ENCODE measurements around the gene CDH8.

The CDH8 gene

DNA sequence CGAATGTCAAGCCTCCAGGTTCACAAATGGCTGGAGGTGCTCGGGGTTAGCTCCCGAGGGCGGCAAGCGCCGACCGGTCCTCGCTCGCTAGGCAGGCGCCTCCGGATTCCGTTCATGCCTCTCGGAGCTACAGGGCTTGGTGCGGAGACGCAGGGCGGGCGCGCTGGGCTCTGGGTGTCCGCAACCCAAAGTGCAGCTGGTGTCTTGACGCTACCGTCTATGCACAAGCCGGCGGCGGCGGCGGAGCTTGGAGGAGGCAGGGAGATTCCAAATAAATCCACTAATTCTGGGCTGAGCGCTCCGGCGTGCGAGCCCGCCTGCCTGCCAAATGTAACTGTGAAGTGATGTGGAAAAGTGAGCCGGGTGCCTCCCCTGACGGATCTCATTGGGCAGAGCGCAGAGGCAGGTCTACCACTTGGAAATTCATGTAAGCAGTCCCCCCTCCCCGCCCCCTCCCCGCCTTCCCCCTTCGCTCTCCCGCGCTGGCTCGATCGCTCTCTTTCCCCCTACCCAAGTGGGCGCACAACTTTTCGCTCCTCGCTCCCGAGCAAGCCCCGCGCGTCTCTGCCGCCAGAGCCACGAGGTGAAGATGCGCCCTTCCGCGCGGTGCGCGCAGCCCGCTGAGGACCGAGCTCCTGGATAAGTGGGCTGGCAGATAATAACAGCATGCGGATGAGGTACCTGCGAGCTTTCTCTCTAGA is at the start of gene CDH8:
TSS of gene CDH8 (minus strand) at position 338 of the 701 bp plus-strand sequence. CDS start 15,035 bp downstream, outside the sequence.
- no peak within 1 kb of the TSS for H3K4me3 ChIP-seq (ENCODE audit: low read depth, low read length)

DNA sequence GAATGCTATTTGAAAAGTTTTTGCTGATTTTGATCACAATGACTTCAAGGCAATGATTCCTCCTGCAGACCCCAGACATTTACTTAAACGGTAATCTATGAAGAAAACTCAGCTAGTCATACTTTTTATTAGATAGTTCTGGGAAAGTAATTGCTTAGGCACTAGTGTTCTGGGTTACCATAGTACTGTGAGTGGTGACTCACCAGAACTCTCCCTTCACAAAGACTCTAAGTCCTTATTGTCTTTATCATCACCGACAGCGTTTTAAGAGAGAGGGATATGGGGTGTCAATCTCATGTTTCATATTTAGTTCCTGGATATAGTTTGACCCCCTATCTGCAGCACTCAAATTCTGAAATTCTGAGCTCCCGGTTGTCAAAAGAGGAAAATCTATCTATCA is 43.0 kb upstream of the CDH8 start:
- H3K4me3 ChIP-seq (ENCODE audit: low read depth, low read length), result no peak overlapping the region
- TF ChIP-seq, protein P1, sequence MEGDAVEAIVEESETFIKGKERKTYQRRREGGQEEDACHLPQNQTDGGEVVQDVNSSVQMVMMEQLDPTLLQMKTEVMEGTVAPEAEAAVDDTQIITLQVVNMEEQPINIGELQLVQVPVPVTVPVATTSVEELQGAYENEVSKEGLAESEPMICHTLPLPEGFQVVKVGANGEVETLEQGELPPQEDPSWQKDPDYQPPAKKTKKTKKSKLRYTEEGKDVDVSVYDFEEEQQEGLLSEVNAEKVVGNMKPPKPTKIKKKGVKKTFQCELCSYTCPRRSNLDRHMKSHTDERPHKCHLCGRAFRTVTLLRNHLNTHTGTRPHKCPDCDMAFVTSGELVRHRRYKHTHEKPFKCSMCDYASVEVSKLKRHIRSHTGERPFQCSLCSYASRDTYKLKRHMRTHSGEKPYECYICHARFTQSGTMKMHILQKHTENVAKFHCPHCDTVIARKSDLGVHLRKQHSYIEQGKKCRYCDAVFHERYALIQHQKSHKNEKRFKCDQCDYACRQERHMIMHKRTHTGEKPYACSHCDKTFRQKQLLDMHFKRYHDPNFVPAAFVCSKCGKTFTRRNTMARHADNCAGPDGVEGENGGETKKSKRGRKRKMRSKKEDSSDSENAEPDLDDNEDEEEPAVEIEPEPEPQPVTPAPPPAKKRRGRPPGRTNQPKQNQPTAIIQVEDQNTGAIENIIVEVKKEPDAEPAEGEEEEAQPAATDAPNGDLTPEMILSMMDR (IDR thresholded peaks at IDR 0.05; ENCODE audit: low read depth, low read length), result no peak

More for the DNA sequence above, at the start of gene CDH8:
- TF ChIP-seq, protein P1 (IDR thresholded peaks at IDR 0.05; ENCODE audit: low read depth, low read length), result no peak

- TF ChIP-seq, protein P1 (IDR thresholded peaks at IDR 0.05; ENCODE audit: low read depth, low read length), result no peak
- no peak overlapping the region for H3K4me3 ChIP-seq (ENCODE audit: low read depth, low read length)
Measured at GRCh38 chr16:62077998-62078397, 41.8 kb upstream of the CDH8 start.

GRCh38 chr16:62076886-62077285 is 40.6 kb upstream of the CDH8 start:
- H3K4me3 ChIP-seq (ENCODE audit: low read depth, low read length), result no peak overlapping the region
- TF ChIP-seq, protein P1 (IDR thresholded peaks at IDR 0.05; ENCODE audit: low read depth, low read length), result no peak

DNA sequence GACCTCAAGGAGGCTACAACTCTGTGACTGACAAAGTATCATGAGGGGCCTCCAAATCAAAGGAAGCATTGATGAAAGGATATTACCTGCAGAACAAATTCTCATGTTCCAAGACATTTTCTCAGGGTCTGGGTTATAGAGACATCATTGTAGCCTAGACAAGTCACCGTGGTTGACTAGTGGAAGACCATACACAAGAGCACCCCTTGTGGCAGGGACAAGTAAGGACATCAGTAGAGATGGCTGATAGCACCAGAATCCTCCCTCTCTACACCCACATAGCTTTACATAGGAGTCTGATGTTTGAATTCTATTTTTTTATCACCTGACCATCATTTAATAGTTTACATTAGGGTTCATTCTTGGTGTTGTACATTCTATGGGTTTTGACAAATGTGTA is 32.5 kb upstream of the CDH8 start:
- H3K4me3 ChIP-seq (ENCODE audit: low read depth, low read length), result no peak overlapping the region
- TF ChIP-seq, protein P1 (IDR thresholded peaks at IDR 0.05; ENCODE audit: low read depth, low read length), result no peak

GRCh38 chr16:62067981-62068380 is 31.7 kb upstream of the CDH8 start:
- TF ChIP-seq, protein P1 (IDR thresholded peaks at IDR 0.05; ENCODE audit: low read depth, low read length), result no peak
- H3K4me3 ChIP-seq (ENCODE audit: low read depth, low read length), result no peak overlapping the region

DNA sequence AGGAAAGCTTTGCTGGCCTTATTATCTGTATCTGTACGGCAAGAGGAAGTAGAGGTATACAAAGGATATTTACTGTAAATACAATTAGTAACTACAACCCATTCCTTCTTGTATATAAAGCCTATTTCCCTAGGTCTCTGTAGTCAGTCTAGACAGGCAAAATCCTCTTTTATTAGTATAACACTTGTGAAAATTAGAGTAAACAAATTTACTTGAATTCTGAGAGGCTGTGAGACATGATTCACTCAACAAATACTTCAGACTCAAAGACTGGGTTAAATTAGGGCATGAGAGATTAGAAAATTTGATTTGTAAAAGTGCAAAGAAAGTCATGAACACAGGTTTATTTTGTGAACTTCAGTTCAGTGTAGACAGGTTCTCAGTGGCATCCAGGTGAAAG is 30.9 kb upstream of the CDH8 start:
- no peak overlapping the region for H3K4me3 ChIP-seq (ENCODE audit: low read depth, low read length)
- TF ChIP-seq, protein P1 (IDR thresholded peaks at IDR 0.05; ENCODE audit: low read depth, low read length), result no peak
